GM12874 (cell line): ENCODE data around the gene TRIM14.

Experiments
- TF ChIP-seq, protein P1 (sequence below): IDR thresholded peaks from 2 replicates; pipeline ENCODE4 v1.5.1; 2011; ENCODE audit warnings: low read depth, mild to moderate bottlenecking, control low read depth, low read length, moderate library complexity; ENCODE audit not compliant: insufficient read depth

TRIM14 gene

DNA sequence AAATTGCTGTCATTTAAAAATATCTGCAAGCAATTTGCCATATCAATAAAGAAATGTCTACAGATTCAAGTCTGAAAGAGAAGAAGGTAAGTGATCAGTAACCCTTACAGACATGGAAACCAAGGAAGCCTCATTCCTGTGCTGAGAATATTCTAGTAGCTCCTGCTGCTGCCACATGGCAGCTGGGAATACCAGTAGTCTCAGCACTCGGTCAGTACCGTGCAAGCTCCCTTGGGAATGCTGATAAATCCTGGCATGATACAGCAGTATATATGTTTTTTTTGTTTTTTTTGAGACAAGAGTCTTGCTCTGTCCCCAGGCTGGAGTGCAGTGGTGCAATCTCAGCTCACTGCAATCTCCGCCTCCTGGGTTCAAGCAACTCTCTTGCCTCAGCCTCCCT is 34.6 kb downstream of the TRIM14 start:
- TF ChIP-seq, protein P1, sequence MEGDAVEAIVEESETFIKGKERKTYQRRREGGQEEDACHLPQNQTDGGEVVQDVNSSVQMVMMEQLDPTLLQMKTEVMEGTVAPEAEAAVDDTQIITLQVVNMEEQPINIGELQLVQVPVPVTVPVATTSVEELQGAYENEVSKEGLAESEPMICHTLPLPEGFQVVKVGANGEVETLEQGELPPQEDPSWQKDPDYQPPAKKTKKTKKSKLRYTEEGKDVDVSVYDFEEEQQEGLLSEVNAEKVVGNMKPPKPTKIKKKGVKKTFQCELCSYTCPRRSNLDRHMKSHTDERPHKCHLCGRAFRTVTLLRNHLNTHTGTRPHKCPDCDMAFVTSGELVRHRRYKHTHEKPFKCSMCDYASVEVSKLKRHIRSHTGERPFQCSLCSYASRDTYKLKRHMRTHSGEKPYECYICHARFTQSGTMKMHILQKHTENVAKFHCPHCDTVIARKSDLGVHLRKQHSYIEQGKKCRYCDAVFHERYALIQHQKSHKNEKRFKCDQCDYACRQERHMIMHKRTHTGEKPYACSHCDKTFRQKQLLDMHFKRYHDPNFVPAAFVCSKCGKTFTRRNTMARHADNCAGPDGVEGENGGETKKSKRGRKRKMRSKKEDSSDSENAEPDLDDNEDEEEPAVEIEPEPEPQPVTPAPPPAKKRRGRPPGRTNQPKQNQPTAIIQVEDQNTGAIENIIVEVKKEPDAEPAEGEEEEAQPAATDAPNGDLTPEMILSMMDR = no peak

GRCh38 chr9:98083566-98084183 is 35.3 kb downstream of the TRIM14 start:
- TF ChIP-seq, protein P1 = no peak

DNA sequence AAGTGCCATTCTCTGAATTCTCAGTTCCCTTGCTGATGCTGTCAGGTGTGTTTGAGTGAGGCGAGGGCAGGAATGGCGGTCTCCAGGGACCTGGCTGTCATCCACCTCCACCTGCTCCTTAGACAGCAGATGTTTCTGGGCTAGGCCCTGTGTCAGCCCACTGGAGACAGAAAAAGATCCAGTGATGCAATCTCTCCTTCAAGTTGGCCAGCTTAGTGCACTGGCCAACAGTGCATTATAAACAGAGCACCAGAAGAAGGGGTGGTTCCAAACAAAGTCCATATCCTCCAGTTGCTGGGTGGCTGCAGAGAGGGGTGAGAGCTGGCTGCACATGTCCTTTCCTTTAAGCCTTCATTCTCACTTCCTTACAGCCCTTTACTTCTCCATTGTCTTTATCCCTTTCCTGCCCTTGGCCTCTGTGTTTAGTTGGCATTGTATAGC is 35.9 kb downstream of the TRIM14 start:
- TF ChIP-seq, protein P1 = no peak

GRCh38 chr9:98081477-98082219 is 37.4 kb downstream of the TRIM14 start:
- TF ChIP-seq, protein P1 = no peak

- TF ChIP-seq, protein P1 = no peak
Observed at GRCh38 chr9:98080780-98081179, 38.2 kb downstream of the TRIM14 start.

GRCh38 chr9:98080326-98080725 is 38.7 kb downstream of the TRIM14 start:
- TF ChIP-seq, protein P1 = no peak

- TF ChIP-seq, protein P1 = no peak
Observed at GRCh38 chr9:98078895-98079294, 40.1 kb downstream of the TRIM14 start.
